Mesothelial cell of epicardium (in vitro differentiated cells): ENCODE results near the gene FAM161B. TPM values are rescaled to one million over a fixed set of nuclear protein-coding genes. Genes with fewer than 3 reads are reported as not detected.

Experiments used
- DNase-seq, 2 experiments: peaks; one replicate each; pipeline ENCODE4 v3.0.0; 2021; ENCODE audit warnings: low spot score in 2 of 2; ENCODE audit not compliant: unreplicated experiment in 2 of 2
- H3K27ac Mint-ChIP-seq: 2 replicates; pipeline ENCODE4 v1.8.0; 2021; ENCODE audit warnings: mixed read lengths
- H3K27me3 Mint-ChIP-seq: 2 replicates; pipeline ENCODE4 v1.8.0; 2021; ENCODE audit warnings: low read depth, mixed read lengths
- H3K36me3 Mint-ChIP-seq: 2 replicates; pipeline ENCODE4 v1.8.0; 2021; ENCODE audit warnings: mixed read lengths
- H3K4me1 Mint-ChIP-seq: 2 replicates; pipeline ENCODE4 v1.8.0; 2021; ENCODE audit warnings: mixed read lengths
- H3K4me3 Mint-ChIP-seq: 2 replicates; pipeline ENCODE4 v1.8.0; 2021; ENCODE audit warnings: mild to moderate bottlenecking, moderate library complexity, mixed read lengths
- H3K9me3 Mint-ChIP-seq: 2 replicates; pipeline ENCODE4 v1.8.0; 2021; ENCODE audit warnings: mixed read lengths
- total RNA-seq: library from RNA; stranded (reverse); gene quantifications from 3 replicates; pipeline ENCODE4 v1.2.1, GENCODE V29; 2021
- TF ChIP-seq, protein P1 (sequence below): fragments of 200-600 bp; sonication (generic); IDR thresholded peaks from one replicate; pipeline ENCODE4 v1.5.0; 2021; ENCODE audit warnings: antibody characterized with exemption; ENCODE audit not compliant: unreplicated experiment

The FAM161B gene
- total RNA-seq, 1 donor from 2014 or later = 5.3 TPM

DNA sequence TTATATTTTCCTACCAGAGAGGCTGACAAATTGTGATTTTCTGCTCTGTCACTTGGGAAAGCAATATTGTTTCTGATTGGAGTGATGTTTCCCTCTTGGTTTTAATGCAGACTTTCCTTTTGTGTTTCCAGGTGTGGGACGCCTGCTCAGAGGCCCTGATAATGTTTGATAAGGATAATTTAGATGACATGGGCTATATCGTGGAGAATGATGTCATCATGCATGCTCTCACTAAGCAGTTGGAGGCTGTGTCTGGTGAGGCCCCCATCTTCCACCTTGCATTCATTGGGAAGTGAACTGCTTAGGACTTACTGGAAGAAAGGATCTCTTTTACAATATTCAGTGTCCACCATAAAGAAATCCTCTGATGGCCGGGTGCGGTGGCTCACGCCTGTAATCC is 5.8 kb upstream of the FAM161B start:
- DNase-seq = no peak
- Mint-ChIP-seq H3K27me3 (no peaks in the 10 kb centered on the region), H3K4me1 (peaks cover 5% of the 10 kb centered on the region), H3K36me3 (peaks cover 28% of the 10 kb centered on the region), H3K4me3 (no peak overlapping the region), H3K9me3 (no peaks in the 10 kb centered on the region), H3K27ac (no peak overlapping the region)
- TF ChIP-seq, protein P1, sequence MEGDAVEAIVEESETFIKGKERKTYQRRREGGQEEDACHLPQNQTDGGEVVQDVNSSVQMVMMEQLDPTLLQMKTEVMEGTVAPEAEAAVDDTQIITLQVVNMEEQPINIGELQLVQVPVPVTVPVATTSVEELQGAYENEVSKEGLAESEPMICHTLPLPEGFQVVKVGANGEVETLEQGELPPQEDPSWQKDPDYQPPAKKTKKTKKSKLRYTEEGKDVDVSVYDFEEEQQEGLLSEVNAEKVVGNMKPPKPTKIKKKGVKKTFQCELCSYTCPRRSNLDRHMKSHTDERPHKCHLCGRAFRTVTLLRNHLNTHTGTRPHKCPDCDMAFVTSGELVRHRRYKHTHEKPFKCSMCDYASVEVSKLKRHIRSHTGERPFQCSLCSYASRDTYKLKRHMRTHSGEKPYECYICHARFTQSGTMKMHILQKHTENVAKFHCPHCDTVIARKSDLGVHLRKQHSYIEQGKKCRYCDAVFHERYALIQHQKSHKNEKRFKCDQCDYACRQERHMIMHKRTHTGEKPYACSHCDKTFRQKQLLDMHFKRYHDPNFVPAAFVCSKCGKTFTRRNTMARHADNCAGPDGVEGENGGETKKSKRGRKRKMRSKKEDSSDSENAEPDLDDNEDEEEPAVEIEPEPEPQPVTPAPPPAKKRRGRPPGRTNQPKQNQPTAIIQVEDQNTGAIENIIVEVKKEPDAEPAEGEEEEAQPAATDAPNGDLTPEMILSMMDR = no peak

DNA sequence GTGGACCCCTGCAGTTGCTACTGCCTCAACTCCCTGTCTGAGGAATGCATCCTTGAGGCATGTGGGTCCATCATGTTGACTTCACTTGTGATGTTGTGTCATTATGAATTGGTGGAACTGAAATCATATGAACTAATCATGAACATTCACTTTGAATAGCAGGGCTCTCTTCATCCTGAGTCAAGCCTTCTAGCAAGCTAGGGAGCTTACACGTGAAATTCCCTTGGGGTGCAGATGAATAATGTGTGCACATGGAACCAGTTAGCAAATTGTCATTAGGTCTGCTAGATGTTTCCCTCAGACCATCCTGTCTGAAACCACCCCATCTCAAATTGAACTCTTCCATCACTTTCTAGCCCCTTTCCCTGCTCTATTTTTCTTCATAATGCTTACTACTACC is 3.8 kb upstream of the FAM161B start:
- DNase-seq = no peak
- no peaks in the 10 kb centered on the region for H3K9me3 Mint-ChIP-seq
- H3K27ac Mint-ChIP-seq = no peak overlapping the region
- no peak overlapping the region for H3K4me3 Mint-ChIP-seq
- H3K4me1 Mint-ChIP-seq = peaks cover 13% of the 10 kb centered on the region
- H3K27me3 Mint-ChIP-seq = no peaks in the 10 kb centered on the region
- peaks cover 21% of the 10 kb centered on the region for H3K36me3 Mint-ChIP-seq
- TF ChIP-seq, protein P1 = no peak

DNA sequence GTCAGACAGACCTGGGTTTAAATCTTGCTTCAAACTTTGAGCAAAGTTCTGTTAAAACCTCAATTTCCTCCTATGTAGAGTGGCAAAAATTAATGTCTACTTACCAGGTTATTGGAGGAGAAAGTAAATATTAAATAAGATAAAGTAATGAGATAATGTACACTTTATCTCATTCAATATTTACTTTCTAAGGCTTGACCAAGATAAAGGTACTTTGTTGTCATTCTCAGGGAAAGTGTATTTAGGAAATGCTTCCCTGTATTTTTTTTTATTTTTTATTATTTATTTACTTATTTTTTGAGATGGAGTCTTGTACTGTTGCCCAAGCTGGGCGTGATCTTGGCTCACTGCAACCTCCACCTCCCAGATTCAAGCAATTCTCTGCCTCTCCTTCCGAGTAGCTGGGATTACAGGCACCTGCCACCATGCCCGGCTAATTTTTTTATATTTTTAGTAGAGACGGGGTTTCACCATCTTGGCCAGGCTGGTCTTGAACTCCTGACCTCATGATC is 4.7 kb downstream of the FAM161B start:
- TF ChIP-seq, protein P1 = no peak
- no peak overlapping the region for H3K27ac Mint-ChIP-seq
- H3K36me3 Mint-ChIP-seq = peaks cover 18% of the 10 kb centered on the region
- no peaks in the 10 kb centered on the region for H3K9me3 Mint-ChIP-seq
- H3K27me3 Mint-ChIP-seq = no peaks in the 10 kb centered on the region
- peaks cover 4% of the 10 kb centered on the region for H3K4me1 Mint-ChIP-seq
- no peak for DNase-seq
- no peak overlapping the region for H3K4me3 Mint-ChIP-seq

DNA sequence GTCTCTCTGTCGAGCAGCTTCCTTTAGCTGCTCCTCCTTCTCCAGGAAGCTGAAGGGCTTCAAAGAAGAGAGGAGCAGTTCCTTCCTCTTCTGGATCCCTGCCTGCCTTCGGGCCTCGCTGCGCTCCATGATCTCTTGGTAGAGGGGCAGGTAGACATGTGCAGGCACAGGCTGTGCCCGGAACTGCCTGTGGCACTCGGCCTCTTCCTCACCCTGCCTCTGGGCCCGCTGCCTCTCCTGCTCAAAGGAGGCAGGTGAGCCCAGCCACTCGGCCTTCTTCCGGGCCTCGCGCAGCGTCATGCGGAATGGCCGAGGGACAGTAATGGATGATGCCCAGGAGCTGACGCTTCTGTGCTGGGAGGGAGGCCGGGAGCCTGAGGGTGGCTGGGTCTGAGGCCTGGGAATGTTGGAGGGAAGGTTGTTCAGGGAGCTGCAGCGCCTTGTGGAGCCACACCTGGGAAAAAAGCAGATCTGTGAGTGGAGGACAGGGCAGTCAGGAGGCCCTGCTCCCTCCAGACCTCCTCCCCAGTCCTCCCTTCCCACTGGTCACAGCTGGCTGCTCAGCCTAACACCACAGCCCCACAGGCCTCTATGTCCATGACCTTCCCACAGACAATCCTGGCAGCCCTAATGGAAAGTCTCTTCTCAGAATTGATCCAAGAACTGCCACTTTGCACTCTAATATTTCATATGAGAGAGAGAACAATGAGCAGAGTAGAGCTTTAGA is 5.3 kb downstream of the FAM161B start:
- no peak overlapping the region for H3K4me3 Mint-ChIP-seq
- DNase-seq = no peak
- H3K4me1 Mint-ChIP-seq = peaks cover under 1% of the 10 kb centered on the region

DNA sequence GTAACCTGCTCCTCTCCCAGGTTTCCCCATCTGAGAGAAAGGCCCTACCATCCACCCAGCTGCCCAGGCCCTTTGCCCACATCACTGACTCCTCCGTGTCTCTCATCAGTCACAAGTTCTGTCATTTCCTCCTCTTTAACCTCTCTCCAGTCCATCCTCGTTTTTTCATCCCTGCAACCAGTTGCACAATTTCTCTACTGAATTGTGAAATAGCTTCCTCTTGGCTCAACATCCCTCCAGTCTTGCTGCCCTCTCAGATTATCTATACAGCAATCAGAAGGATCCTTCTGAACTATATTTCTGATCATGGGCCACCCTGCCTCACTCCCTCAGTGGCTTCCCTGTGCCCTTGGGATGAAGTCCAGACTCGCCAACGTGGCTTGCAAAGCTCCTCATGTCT is 6.8 kb downstream of the FAM161B start:
- Mint-ChIP-seq H3K9me3 (no peaks in the 10 kb centered on the region), H3K4me3 (no peak overlapping the region), H3K4me1 (no peaks in the 10 kb centered on the region), H3K27ac (no peak overlapping the region), H3K36me3 (peaks cover 18% of the 10 kb centered on the region), H3K27me3 (no peaks in the 10 kb centered on the region)
- TF ChIP-seq, protein P1 = no peak
- no peak for DNase-seq

More for the DNA sequence above, 5.3 kb downstream of the FAM161B start:
- Mint-ChIP-seq H3K27ac (no peak overlapping the region), H3K27me3 (no peaks in the 10 kb centered on the region), H3K36me3 (peaks cover 18% of the 10 kb centered on the region), H3K9me3 (no peaks in the 10 kb centered on the region)
- TF ChIP-seq, protein P1 = no peak
